ENCODE results near the gene CACNB2.
"Not testable (repeated sequence)": the region's sequence is repeated elsewhere in the genome, so short reads cannot be mapped to it uniquely, and the experiment has no call there.

CACNB2 gene

GRCh38 chr10:18203471-18203870 is 63.2 kb downstream of the CACNB2 start:
- DNase-seq (ENCODE audit: insufficient read length, low spot score) (no peak), FAIRE-seq (no peak)
- TF ChIP-seq SPI1 (IDR thresholded peaks at IDR 0.05; ENCODE audit: low read depth, low read length) (no peak), POLR2A (IDR thresholded peaks at IDR 0.05; ENCODE audit: low read depth, low read length) (no peak), TAF1 (IDR thresholded peaks at IDR 0.05; ENCODE audit: low read depth, low read length) (no peak), PAX5 (IDR thresholded peaks at IDR 0.05; ENCODE audit: insufficient read depth, low read length, severe bottlenecking) (no peak), POLR2AphosphoS5 (IDR thresholded peaks at IDR 0.05; ENCODE audit: low read depth, low read length) (no peak), POU2F2 (IDR thresholded peaks at IDR 0.05; ENCODE audit: low read depth, low read length) (no peak)

GRCh38 chr10:18204039-18204835 is 64.0 kb downstream of the CACNB2 start:
- TF ChIP-seq SPI1 (IDR thresholded peaks at IDR 0.05; ENCODE audit: low read depth, low read length) (no peak), TAF1 (IDR thresholded peaks at IDR 0.05; ENCODE audit: low read depth, low read length) (no peak), PAX5 (IDR thresholded peaks at IDR 0.05; ENCODE audit: insufficient read depth, low read length, severe bottlenecking) (no peak), POLR2A (IDR thresholded peaks at IDR 0.05; ENCODE audit: low read depth, low read length) (no peak), POU2F2 (IDR thresholded peaks at IDR 0.05; ENCODE audit: low read depth, low read length) (no peak)
- FAIRE-seq, result no peak
- DNase-seq (ENCODE audit: insufficient read length, low spot score), result no peak

GRCh38 chr10:18205098-18205834 is 65.0 kb downstream of the CACNB2 start:
- FAIRE-seq (no peak), DNase-seq (ENCODE audit: insufficient read length, low spot score) (no peak)
- TF ChIP-seq POU2F2 (IDR thresholded peaks at IDR 0.05; ENCODE audit: low read depth, low read length) (no peak), POLR2A (IDR thresholded peaks at IDR 0.05; ENCODE audit: low read depth, low read length) (no peak), SPI1 (IDR thresholded peaks at IDR 0.05; ENCODE audit: low read depth, low read length) (no peak), POLR2AphosphoS5 (IDR thresholded peaks at IDR 0.05; ENCODE audit: low read depth, low read length) (no peak), PAX5 (IDR thresholded peaks at IDR 0.05; ENCODE audit: insufficient read depth, low read length, severe bottlenecking) (no peak), TAF1 (IDR thresholded peaks at IDR 0.05; ENCODE audit: low read depth, low read length) (no peak)

- not testable (repeated sequence) for FAIRE-seq; DNase-seq (ENCODE audit: insufficient read length, low spot score)
Observed at GRCh38 chr10:18208186-18208585, 68.0 kb downstream of the CACNB2 start.

GRCh38 chr10:18209241-18209640 is 69.0 kb downstream of the CACNB2 start:
- FAIRE-seq, result no peak
- TF ChIP-seq PAX5 (IDR thresholded peaks at IDR 0.05; ENCODE audit: insufficient read depth, low read length, severe bottlenecking) (no peak), POLR2A (IDR thresholded peaks at IDR 0.05; ENCODE audit: low read depth, low read length) (no peak), POLR2AphosphoS5 (IDR thresholded peaks at IDR 0.05; ENCODE audit: low read depth, low read length) (no peak), POU2F2 (IDR thresholded peaks at IDR 0.05; ENCODE audit: low read depth, low read length) (no peak), TAF1 (IDR thresholded peaks at IDR 0.05; ENCODE audit: low read depth, low read length) (no peak), SPI1 (IDR thresholded peaks at IDR 0.05; ENCODE audit: low read depth, low read length) (no peak)
- DNase-seq (ENCODE audit: insufficient read length, low spot score), result no peak

GRCh38 chr10:18210711-18211110 is 70.5 kb downstream of the CACNB2 start:
- no peak for DNase-seq (ENCODE audit: insufficient read length, low spot score)
- no peak for FAIRE-seq
- TF ChIP-seq SPI1 (IDR thresholded peaks at IDR 0.05; ENCODE audit: low read depth, low read length) (no peak), POLR2AphosphoS5 (IDR thresholded peaks at IDR 0.05; ENCODE audit: low read depth, low read length) (no peak), TAF1 (IDR thresholded peaks at IDR 0.05; ENCODE audit: low read depth, low read length) (no peak), POU2F2 (IDR thresholded peaks at IDR 0.05; ENCODE audit: low read depth, low read length) (no peak), PAX5 (IDR thresholded peaks at IDR 0.05; ENCODE audit: insufficient read depth, low read length, severe bottlenecking) (no peak), POLR2A (IDR thresholded peaks at IDR 0.05; ENCODE audit: low read depth, low read length) (no peak)

- FAIRE-seq (no peak), DNase-seq (ENCODE audit: insufficient read length, low spot score) (no peak)
- no peak for TF ChIP-seq POLR2A (IDR thresholded peaks at IDR 0.05; ENCODE audit: low read depth, low read length)
- no peak for TF ChIP-seq POLR2AphosphoS5 (IDR thresholded peaks at IDR 0.05; ENCODE audit: low read depth, low read length)
- TF ChIP-seq TAF1 (IDR thresholded peaks at IDR 0.05; ENCODE audit: low read depth, low read length), result no peak
- no peak for TF ChIP-seq PAX5 (IDR thresholded peaks at IDR 0.05; ENCODE audit: insufficient read depth, low read length, severe bottlenecking)
- TF ChIP-seq SPI1 (IDR thresholded peaks at IDR 0.05; ENCODE audit: low read depth, low read length), result no peak
- no peak for TF ChIP-seq POU2F2 (IDR thresholded peaks at IDR 0.05; ENCODE audit: low read depth, low read length)
Observed at GRCh38 chr10:18211862-18212261, 71.6 kb downstream of the CACNB2 start.

GRCh38 chr10:18213271-18213670 is 73.0 kb downstream of the CACNB2 start:
- no peak for DNase-seq (ENCODE audit: insufficient read length, low spot score)
- TF ChIP-seq SPI1 (IDR thresholded peaks at IDR 0.05; ENCODE audit: low read depth, low read length) (no peak), POLR2AphosphoS5 (IDR thresholded peaks at IDR 0.05; ENCODE audit: low read depth, low read length) (no peak)
- no peak for FAIRE-seq

- peak; percentile 88 for FAIRE-seq
- TF ChIP-seq SPI1 (IDR thresholded peaks at IDR 0.05; ENCODE audit: low read depth, low read length), result no peak
- TF ChIP-seq POLR2AphosphoS5 (IDR thresholded peaks at IDR 0.05; ENCODE audit: low read depth, low read length), result no peak
- DNase-seq (ENCODE audit: insufficient read length, low spot score), result peak; percentile 7
Observed at GRCh38 chr10:18214691-18215563, 74.7 kb downstream of the CACNB2 start.
